ENCODE results near the gene SORCS2.

SORCS2 gene

GRCh38 chr4:7744142-7744804 lies 551.9 kb downstream of the SORCS2 start:
- DNase-seq = peak; percentile 29 to 38

- no peak for DNase-seq
Measured at GRCh38 chr4:7745301-7745885, 553.1 kb downstream of the SORCS2 start.

- DNase-seq = no peak
Measured at GRCh38 chr4:7746351-7747061, 554.2 kb downstream of the SORCS2 start.

- no peak for DNase-seq
Measured at GRCh38 chr4:7747062-7747385, 554.7 kb downstream of the SORCS2 start.

- DNase-seq = no peak
Measured at GRCh38 chr4:7747566-7747965, 555.2 kb downstream of the SORCS2 start.

- DNase-seq = no peak
Measured at GRCh38 chr4:7750523-7750922, 558.2 kb downstream of the SORCS2 start.

GRCh38 chr4:7750972-7751371 lies 558.6 kb downstream of the SORCS2 start:
- DNase-seq = no peak

GRCh38 chr4:7752649-7753048 lies 560.3 kb downstream of the SORCS2 start:
- no peak for DNase-seq

- no peak for DNase-seq
Measured at GRCh38 chr4:7753271-7753670, 560.9 kb downstream of the SORCS2 start.

- no peak for DNase-seq
Measured at GRCh38 chr4:7753931-7754465, 561.7 kb downstream of the SORCS2 start.

- no peak for DNase-seq
Measured at GRCh38 chr4:7754565-7755262, 562.4 kb downstream of the SORCS2 start.

- DNase-seq = no peak
Measured at GRCh38 chr4:7755561-7755960, 563.2 kb downstream of the SORCS2 start.

GRCh38 chr4:7756071-7756470 lies 563.7 kb downstream of the SORCS2 start:
- no peak for DNase-seq

- DNase-seq = no peak
Measured at GRCh38 chr4:7756561-7757355, 564.4 kb downstream of the SORCS2 start.

GRCh38 chr4:7757501-7758471 lies 565.4 kb downstream of the SORCS2 start:
- no peak for DNase-seq

- DNase-seq = no peak
Measured at GRCh38 chr4:7758476-7758875, 566.1 kb downstream of the SORCS2 start.

- DNase-seq = peak; percentile 55 to 70
Measured at GRCh38 chr4:7759216-7759615, 566.9 kb downstream of the SORCS2 start.

- no peak for DNase-seq
Measured at GRCh38 chr4:7759635-7760034, 567.3 kb downstream of the SORCS2 start.

GRCh38 chr4:7760228-7760627 lies 567.9 kb downstream of the SORCS2 start:
- DNase-seq = no peak

GRCh38 chr4:7760706-7761105 lies 568.4 kb downstream of the SORCS2 start:
- no peak for DNase-seq

GRCh38 chr4:7761312-7761711 lies 569.0 kb downstream of the SORCS2 start:
- no peak for DNase-seq
